Femur (tissue), 1 donor: ENCODE data around the gene DGCR2.
"Not testable (repeated sequence)": the region's sequence is repeated elsewhere in the genome, so short reads cannot be mapped to it uniquely, and the experiment has no call there.

Source experiments
- DNase-seq: peaks from one replicate; pipeline ENCODE4 v3.0.0-alpha.2; 2017

DGCR2 gene

GRCh38 chr22:19022755-19023154 lies 99.5 kb downstream of the DGCR2 start:
- DNase-seq, result no peak

DNA sequence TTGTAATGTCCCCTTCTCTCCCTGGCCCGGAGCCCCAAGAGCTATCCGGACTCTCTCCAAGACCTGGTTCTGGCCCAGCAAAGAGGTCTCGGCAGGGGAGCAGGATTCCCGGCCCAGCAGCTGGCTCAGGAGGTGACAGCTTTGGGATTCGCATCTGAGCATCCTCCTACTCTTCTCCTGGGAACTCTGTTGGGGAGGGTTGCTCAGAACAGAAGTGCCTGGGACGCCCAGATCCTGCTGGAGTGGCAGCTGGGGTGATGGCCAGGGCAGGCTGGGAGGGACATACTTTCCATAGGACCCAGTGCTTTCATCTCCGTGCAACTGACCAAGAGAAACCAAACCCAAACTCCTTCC lies 102.6 kb downstream of the DGCR2 start:
- no peak for DNase-seq

GRCh38 chr22:19019029-19019678 lies 103.1 kb downstream of the DGCR2 start:
- DNase-seq, result no peak

DNA sequence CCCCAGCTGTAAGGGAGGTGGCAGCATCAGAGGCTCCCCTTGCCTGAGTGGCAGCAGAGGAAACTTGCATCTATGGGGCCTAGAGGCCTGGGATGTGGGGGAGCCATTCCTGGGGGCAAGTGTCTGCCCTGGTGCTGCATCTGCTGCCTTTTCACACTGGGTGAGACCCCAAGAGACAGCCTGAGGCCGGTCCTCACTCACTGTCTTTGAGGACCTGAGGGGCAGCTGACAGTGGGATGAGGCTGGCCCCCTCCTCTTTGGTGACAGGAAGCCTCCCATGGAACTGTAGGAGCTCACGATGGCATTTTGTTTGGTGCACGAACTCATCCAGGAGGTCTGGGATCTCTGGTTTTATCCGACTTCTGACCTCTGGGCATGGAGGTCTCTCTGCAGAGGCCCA lies 104.0 kb downstream of the DGCR2 start:
- no peak for DNase-seq

DNA sequence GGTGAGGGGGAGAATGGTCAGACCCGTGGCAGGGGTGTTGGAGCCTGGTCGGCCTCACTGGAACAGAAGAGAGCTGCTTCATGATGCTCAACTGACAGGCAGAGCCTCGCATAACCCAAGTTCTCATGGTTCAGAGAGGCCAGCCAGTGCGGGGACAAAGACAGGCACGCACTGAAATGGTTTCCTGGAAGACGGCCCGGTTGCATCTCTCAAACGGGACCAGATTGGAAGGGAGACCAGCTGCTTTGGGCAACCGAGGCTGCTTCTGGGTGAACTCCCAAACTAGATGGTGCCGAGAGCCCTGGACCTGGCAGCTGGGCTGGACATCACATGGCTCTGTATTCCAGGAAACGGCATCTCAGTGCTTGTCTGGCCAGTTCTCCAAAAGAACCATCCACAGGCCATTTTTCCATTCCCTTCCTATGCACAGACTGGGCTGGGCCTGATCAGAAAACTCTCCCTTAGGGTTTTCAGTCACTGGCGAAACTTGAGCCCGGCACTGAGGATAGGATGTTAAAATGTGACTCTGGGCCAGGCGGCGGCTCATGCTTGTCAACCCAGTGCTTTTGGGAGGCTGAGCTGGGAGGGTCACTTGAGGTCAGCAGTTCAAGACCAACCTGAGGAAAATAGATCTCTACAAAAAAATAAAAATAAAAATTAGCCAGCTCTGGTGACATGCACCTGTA lies 106.0 kb downstream of the DGCR2 start:
- DNase-seq, result no peak

- no peak for DNase-seq
These were observed 107.3 kb downstream of the DGCR2 start for GRCh38 chr22:19014886-19015285.

DNA sequence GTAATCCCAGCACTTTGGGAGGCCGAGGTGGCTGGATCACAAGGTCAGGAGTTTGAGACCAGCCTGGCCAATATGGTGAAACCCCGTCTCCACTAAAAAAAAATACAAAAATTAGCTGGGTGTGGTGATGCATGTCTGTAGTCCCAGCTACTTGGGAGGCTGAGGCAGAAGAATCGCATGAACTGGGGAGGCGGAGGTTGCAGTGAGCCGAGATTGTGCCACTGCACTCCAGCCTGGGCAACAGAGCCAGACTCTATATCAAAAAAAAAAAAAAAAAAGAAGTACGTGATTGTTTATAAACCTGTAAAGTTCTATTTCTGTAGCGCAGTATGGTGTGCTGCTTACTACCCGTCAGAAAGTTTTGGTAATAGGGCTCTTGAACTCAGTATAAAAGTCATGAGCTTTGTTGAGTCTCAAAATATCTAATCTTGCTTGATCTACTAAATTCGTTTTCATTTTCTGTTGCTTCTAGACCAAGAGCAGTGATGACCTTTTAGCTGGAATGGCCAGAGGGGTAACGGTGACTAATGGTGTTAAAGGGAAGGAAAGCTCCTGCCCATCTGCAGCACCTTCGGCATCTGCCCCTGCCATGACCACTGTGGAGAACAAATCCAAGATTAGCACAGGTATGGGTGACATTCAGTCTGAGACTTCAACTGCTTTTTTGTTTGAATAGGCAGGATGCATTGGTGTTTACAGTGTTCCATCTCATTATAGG lies 108.2 kb downstream of the DGCR2 start:
- not testable (repeated sequence) for DNase-seq

- DNase-seq, result not testable (repeated sequence)
These were observed 108.8 kb downstream of the DGCR2 start for GRCh38 chr22:19013411-19013810.

DNA sequence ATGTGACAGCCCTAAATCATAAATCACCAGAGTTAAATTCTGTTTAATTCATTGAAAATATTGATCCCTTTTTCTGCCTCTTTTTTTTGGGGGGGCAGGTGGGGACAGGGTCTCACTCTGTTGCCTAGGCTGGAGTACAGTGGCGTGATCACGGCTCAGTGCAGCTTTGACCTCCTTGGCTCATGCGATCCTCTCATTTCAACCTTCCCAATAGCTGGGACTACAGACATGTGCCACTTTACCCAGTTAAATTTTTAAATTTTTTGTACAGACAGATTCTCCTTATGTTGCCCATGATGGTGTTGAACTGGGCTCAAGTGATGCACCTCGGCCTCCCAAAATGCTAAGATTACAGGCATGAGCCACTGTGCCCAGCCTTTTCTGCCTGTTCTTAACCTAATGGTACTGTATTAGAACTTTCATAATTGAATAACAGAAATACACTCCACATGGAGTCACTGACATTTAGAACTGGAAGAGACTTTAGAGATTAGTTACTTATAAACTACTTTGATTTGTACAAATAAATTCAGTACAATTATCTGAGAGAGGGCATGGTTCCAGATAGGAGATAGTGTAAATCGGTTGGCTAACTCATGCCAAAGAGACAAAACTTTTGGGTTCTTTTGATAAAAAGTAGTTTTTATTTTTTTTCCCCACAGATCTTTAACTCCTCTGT lies 109.8 kb downstream of the DGCR2 start:
- DNase-seq, result no peak

GRCh38 chr22:19011611-19012010 lies 110.6 kb downstream of the DGCR2 start:
- not testable (repeated sequence) for DNase-seq

GRCh38 chr22:19011075-19011474 lies 111.1 kb downstream of the DGCR2 start:
- DNase-seq, result no peak

- no peak for DNase-seq
These were observed 116.3 kb downstream of the DGCR2 start for GRCh38 chr22:19005905-19006304.

- DNase-seq, result no peak
These were observed 117.7 kb downstream of the DGCR2 start for GRCh38 chr22:19004471-19004870.

- no peak for DNase-seq
These were observed 118.7 kb downstream of the DGCR2 start for GRCh38 chr22:19003508-19003907.

DNA sequence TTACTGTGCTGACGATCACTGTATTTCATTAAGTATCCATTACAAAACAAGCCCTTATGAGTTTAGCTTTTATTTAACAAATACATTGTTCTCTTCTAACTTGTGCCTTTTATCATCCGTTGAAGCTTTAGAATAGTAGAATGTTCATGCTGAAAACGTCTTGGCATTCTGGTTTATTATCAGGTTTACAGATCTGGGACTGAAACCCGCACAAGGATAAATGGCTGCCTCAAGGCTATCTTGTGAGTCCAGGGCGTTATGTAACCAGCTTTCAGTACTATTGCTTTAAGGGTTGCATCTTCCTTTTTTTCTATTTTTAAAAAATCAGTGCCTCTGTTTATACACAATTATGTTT lies 119.6 kb downstream of the DGCR2 start:
- no peak for DNase-seq

DNA sequence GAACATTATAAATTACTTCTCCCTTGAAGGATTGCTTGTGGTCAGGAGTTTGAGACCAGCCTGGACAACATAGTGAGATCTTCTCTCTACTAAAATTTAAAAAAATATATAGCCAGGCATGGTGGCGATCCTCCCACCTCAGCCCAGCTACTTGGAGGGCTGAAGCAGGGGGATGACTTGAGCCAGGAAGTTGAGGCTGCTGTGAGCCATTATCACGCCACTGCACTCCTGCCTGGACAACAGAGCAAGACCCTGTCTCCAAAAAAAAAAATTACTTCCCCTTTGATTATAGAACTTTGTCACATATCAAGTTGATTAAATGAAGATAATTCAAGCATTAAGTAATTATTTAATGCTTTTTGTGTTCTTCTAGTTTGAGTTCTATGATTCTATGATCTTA lies 121.0 kb downstream of the DGCR2 start:
- DNase-seq, result no peak

DNA sequence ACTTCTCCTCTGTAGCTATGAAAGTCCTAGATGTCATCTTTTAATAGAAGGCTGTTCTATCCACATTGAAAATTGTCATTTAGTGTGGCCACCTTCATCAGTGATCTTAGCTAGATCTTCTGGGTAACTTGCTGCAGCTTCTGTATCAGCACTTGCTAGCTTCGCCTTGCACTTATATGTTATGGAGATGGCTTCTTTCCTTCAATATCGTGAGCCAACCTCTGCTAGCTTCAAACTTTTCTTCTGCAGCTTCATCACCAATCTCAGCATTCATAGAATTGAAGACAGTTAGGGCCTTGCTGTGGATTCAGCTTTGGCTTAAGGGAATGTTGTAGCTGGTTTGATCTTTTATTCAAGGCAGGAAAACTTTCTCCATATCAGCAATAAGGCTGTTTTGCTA lies 122.1 kb downstream of the DGCR2 start:
- not testable (repeated sequence) for DNase-seq

DNA sequence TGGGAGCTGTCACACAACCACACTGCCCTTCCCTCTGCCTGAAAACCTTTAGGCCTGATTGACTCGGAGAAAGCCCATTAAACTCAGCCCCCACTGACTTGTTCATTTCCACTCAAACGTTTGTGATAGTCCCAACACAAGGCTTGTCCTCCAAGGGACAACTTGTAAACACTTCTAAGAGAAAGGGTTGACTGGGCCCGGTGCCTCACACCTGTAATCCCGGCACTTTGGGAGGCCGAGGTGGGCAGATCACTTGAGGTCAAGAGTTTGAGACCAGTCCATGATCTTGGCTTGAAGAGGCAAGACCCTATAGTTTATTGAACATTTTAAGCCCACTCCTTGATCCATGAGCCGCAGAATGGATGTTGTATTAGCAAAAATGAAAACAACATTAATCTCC lies 122.8 kb downstream of the DGCR2 start:
- DNase-seq, result no peak

GRCh38 chr22:18999008-18999407 lies 123.2 kb downstream of the DGCR2 start:
- no peak for DNase-seq

DNA sequence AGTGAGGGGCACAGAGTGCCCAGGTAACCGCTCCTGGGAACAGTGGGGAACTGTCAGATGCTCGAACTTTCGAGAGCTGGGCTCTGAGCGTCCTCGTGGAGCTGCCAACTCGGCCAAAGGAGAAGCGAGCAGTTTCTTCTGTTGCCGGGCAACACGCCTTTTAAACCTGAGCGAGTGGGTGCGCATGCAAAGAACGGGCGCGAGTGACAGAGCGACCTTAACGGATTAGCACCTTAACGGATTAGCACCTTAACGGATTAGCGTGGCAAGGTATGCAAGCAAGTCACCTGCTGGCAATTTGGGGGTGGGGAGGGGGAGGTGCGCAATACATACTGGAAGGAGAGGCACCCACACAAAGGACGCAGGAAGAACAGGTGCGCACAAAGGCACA lies 124.3 kb downstream of the DGCR2 start:
- no peak for DNase-seq

DNA sequence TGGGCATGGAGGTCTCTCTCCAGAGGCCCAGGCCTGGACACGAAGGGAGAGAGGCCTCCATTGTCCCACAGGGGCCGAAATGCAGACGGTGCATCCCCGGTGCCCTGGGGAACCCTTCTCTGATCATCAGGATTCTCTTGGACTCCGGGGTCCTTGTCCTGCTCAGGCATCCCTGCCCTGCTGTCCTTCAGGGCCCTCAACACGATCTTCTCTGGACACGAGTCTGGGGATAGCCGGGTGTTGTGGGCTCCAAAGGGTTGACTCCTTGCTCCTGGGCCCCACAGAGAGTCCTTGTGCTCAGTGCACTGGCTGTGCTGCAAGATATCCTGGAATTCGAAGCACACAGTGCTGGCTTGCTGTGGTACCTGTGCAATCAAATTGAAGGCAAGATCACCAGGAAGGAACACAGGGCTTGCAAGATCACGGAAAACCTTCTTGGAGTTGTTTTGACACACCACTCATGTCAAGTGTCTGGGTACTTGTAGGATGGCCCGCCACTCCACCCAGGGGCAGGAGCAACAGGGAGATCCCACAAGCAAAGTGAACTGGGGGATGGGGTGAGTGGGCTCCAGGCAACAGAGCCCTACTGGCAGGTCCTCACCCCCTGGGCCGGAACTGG lies 124.8 kb downstream of the DGCR2 start:
- no peak for DNase-seq

DNA sequence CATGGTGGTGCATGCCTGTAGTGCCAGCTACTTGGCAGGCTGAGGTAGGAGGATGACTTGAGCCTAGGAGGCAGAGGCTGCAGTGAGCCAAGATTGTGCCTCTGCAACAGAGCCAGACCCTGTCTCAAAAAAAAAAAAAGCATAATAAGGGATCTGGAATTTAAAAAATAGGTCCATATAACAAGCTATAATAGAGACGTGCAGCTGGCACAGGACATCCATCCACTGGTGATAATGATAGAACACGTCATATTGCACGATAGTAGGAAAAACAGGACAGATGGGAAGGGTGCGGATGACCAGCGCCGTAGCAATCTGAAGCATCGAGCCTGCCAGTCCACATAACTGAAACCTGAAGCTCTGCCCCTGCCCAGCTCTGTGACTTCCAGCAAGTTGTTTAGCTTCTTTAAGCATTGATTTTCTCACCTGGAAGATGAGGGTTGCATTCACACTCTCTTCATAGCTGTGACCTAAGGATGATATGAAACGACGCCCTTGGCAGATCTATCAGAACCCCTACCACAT lies 125.8 kb downstream of the DGCR2 start:
- DNase-seq, result no peak

DNA sequence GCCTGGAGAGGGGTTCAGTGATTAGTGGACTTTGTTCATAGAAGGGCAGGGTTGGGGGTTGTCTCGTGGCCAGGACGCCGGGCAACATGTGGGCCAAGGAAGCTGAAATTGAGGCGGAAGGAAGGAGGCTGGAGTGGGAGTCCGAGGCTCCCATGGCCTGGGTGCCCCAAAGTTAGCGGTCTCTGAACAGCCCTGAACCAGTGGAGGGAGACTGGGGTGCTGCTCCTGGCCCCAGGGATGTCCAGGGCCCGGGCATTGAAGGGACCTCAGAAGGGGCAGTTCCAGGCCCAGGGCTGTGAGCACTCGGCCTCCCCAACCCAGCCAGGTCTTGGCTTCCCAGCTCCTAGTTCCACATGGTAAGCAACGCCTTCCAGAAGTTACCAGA lies 126.9 kb downstream of the DGCR2 start:
- no peak for DNase-seq
